Stomach (tissue), 4 donors: ENCODE data around the gene CCDC85A.

Experiments used
- EP300 ChIP-seq: sonication (generic); formaldehyde crosslinking; IDR thresholded peaks from one replicate; pipeline ENCODE4 v1.6.1; 2017; ENCODE audit warnings: antibody characterized with exemption
- TF ChIP-seq, protein P1 (sequence below), 7 experiments: fragments of 450-650 bp in 4 of 7; fragments of 200-600 bp in 3 of 7; sonication (generic) in 3 of 7; IDR thresholded peaks; one replicate each; pipeline ENCODE4 v1.5.1; 2016 to 2019; ENCODE audit warnings: antibody characterized with exemption in 7 of 7, control low read depth in 2 of 7, mild to moderate bottlenecking in 1 of 7

DNA sequence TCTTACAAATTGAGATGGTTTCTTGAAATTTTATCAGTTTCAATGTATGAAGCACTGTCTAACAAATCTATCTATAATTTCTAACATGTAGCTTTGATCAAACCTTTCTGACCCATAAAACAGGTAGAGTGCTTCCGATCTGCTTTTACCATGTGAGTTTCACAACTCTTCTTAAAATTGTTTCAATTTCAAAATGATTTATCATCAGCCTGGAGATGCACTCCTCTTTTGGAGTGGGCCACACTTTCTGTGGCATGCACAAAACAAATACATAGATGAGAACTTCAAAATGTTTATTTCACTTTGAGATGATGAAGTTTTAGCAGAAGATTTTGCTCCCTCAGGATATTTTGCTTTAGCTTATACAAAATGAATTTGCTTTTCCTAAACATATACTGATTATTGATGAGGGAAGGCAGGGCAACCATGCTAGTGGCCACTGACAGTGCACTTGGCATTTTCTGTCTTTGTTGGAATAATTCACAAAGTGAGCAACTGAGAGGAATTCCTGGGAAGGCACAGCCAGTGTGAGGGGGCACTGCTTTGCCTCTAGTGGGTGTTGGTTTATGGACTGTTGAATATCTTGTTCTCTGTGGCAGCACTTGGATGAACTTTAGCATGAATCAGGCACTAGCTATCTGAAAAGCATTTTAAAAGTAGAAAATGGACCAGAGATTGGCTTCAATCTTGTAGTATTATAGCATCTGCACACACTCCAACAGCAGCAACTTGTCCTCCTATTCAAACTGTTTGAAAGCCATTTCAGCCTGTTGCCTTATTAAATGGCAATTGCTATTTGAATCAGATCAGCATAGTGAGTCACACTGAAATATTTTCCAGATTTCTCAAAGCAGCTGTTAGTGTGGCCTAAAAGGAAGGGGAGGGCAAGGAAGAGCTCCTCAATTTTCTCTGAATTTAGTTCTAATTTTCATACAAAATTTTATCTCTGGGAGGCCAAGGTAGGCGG is 193.2 kb downstream of the CCDC85A start:
- TF ChIP-seq, protein P1, sequence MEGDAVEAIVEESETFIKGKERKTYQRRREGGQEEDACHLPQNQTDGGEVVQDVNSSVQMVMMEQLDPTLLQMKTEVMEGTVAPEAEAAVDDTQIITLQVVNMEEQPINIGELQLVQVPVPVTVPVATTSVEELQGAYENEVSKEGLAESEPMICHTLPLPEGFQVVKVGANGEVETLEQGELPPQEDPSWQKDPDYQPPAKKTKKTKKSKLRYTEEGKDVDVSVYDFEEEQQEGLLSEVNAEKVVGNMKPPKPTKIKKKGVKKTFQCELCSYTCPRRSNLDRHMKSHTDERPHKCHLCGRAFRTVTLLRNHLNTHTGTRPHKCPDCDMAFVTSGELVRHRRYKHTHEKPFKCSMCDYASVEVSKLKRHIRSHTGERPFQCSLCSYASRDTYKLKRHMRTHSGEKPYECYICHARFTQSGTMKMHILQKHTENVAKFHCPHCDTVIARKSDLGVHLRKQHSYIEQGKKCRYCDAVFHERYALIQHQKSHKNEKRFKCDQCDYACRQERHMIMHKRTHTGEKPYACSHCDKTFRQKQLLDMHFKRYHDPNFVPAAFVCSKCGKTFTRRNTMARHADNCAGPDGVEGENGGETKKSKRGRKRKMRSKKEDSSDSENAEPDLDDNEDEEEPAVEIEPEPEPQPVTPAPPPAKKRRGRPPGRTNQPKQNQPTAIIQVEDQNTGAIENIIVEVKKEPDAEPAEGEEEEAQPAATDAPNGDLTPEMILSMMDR (IDR thresholded peaks at IDR 0.05), result no peak
- TF ChIP-seq EP300, result no peak
